Measurements from ENCODE around the gene C1orf105. TPM values are rescaled to one million over a fixed set of nuclear protein-coding genes. Genes with fewer than 3 reads are reported as not detected.

C1orf105 gene
- total and polyA plus RNA-seq, 2 of the 8 experiments (the other 6 are each of a cell fraction or from before 2014, with no cell fraction given): not detected

GRCh38 chr1:172375211-172375631 lies 45.3 kb upstream of the C1orf105 start:
- DNase-seq (ENCODE audit: low read depth in 1 of 2, low spot score in 2 of 2): no peak
- Histone ChIP-seq H3K18ac (ENCODE audit: extremely low read depth, low read length) (no peak overlapping the region), H3K9ac (replicated peaks in 1 of 4; ENCODE audit: extremely low read depth in 1 of 4, low read depth in 3 of 4, low read length in 3 of 4) (no peak overlapping the region), H4K8ac (ENCODE audit: extremely low read depth, insufficient read depth, low read length) (no peak overlapping the region), H3K79me1 (ENCODE audit: low read depth, low read length) (no peaks in the 10 kb centered on the region), H3K4me2 (ENCODE audit: insufficient read depth in 1 of 2, low read depth in 2 of 2, low read length in 2 of 2) (no peak overlapping the region), H3K27me3 (replicated peaks in 1 of 4; ENCODE audit: control insufficient read depth in 3 of 4, extremely low read depth in 1 of 4, insufficient read depth in 3 of 4, low read length in 3 of 4) (no peaks in the 10 kb centered on the region), H2AK5ac (ENCODE audit: low read depth, low read length) (no peak overlapping the region), H2BK20ac (ENCODE audit: low read length) (no peak overlapping the region), H3K23ac (ENCODE audit: insufficient read length) (no peak overlapping the region), H3K4me3 (ENCODE audit: extremely low read depth in 1 of 4, insufficient read depth in 2 of 4, low read depth in 3 of 4, low read length in 4 of 4) (no peak overlapping the region), H3K56ac (replicated peaks; ENCODE audit: insufficient read length, low read depth, low read length) (no peak overlapping the region), H4K20me1 (replicated peaks in 1 of 2; ENCODE audit: control insufficient read depth in 1 of 2, insufficient read depth in 2 of 2, low read length in 2 of 2) (no peaks in the 10 kb centered on the region), H3K14ac (ENCODE audit: insufficient read length) (no peak overlapping the region), H4K91ac (replicated peaks; ENCODE audit: insufficient read length, low read length) (no peak overlapping the region), H2BK15ac (ENCODE audit: low read length) (no peak overlapping the region), H3K36me3 (ENCODE audit: control insufficient read depth in 2 of 4, insufficient read depth in 4 of 4, low read length in 3 of 4) (no peaks in the 10 kb centered on the region), H2BK5ac (ENCODE audit: low read depth, low read length) (no peak overlapping the region), H3K9me3 (ENCODE audit: insufficient read depth in 2 of 2, low read depth in 1 of 2, low read length in 1 of 2) (no peaks in the 10 kb centered on the region), H3K27ac (ENCODE audit: low read depth, low read length) (no peak overlapping the region), H3K4ac (replicated peaks; ENCODE audit: insufficient read length, low read depth, low read length) (no peak overlapping the region), H4K5ac (ENCODE audit: insufficient read length, low read depth, low read length) (no peak overlapping the region), H2AFZ (ENCODE audit: low read length) (no peak overlapping the region), H2BK12ac (ENCODE audit: low read depth, low read length) (no peak overlapping the region), H3K79me2 (ENCODE audit: control insufficient read depth in 1 of 2, insufficient read depth in 2 of 2, low read length in 2 of 2) (no peaks in the 10 kb centered on the region), H3K4me1 (replicated peaks in 1 of 4; ENCODE audit: control insufficient read depth in 3 of 4, insufficient read depth in 4 of 4, low read length in 3 of 4) (no peaks in the 10 kb centered on the region), H3K23me2 (ENCODE audit: low read depth, low read length) (no peaks in the 10 kb centered on the region), H2BK120ac (replicated peaks; ENCODE audit: low read depth, low read length) (no peak overlapping the region)
- WGBS, 2 experiments (ENCODE audit: extremely low coverage in 1 of 2, insufficient coverage in 1 of 2, insufficient read length in 1 of 2, insufficient replicate concordance in 2 of 2, low coverage in 1 of 2, low lambda C conversion rate in 2 of 2, missing lambda C conversion rate in 1 of 2): 90% methylated on average over 2 of the region's 2 CpGs; no CpG with 5 or more reads in 1 of the 2 experiments
- ChIA-PET CTCF (ENCODE audit: partially characterized antibody) (no interaction called here), POLR2A (ENCODE audit: partially characterized antibody) (no interaction called here)
- TF ChIP-seq SUZ12 (IDR thresholded peaks at IDR 0.05; ENCODE audit: low read length) (no peak), HDAC2 (IDR thresholded peaks at IDR 0.05; ENCODE audit: borderline replicate concordance in 1 of 2, low read depth in 2 of 2, low read length in 2 of 2) (no peak), CBX5 (IDR thresholded peaks at IDR 0.05; ENCODE audit: low read depth, low read length) (no peak), MAFK (IDR thresholded peaks at IDR 0.05; ENCODE audit: low read depth, low read length) (no peak), BRCA1 (IDR thresholded peaks at IDR 0.05; ENCODE audit: low read depth, low read length) (no peak), CTBP2 (IDR thresholded peaks at IDR 0.05; ENCODE audit: borderline replicate concordance, insufficient read depth, insufficient read length, low read length) (no peak), RXRA (IDR thresholded peaks at IDR 0.05; ENCODE audit: insufficient read depth, low read depth, low read length) (no peak), SP1 (IDR thresholded peaks at IDR 0.05; ENCODE audit: low read depth, low read length) (no peak), POU5F1 (IDR thresholded peaks at IDR 0.05; ENCODE audit: low read depth, low read length) (no peak), RBBP5 (IDR thresholded peaks at IDR 0.05; ENCODE audit: borderline replicate concordance, low read depth, low read length) (no peak)
- no peak for FAIRE-seq
